HUES6 (cell line): Measurements from ENCODE around the gene STMN3.

Experiments
- H3K27ac ChIP-seq: 2 replicates; pipeline ENCODE4 v1.7.0; 2013; ENCODE audit warnings: low read depth, mild to moderate bottlenecking, low read length, inconsistent platforms
- H3K27me3 ChIP-seq: 2 replicates; pipeline ENCODE4 v1.6.1; 2013; ENCODE audit warnings: low read length; ENCODE audit not compliant: control insufficient read depth, insufficient read depth
- H3K36me3 ChIP-seq: 2 replicates; pipeline ENCODE4 v1.6.1; 2013; ENCODE audit warnings: low read length; ENCODE audit not compliant: control insufficient read depth, insufficient read depth
- H3K4me1 ChIP-seq: 2 replicates; pipeline ENCODE4 v1.6.1; 2013; ENCODE audit warnings: low read length; ENCODE audit not compliant: control insufficient read depth, insufficient read depth
- H3K4me3 ChIP-seq: 2 replicates; pipeline ENCODE4 v1.5.1; 2013; ENCODE audit warnings: low read depth, low read length
- H3K9ac ChIP-seq: one replicate; pipeline ENCODE4 v1.6.1; 2013; ENCODE audit warnings: mild to moderate bottlenecking, low read length
- H3K9me3 ChIP-seq: 2 replicates; pipeline ENCODE4 v1.6.1; 2013; ENCODE audit warnings: low read depth, low read length; ENCODE audit not compliant: control insufficient read depth, insufficient read depth

The STMN3 gene

GRCh38 chr20:63690003-63690897 lies 37.0 kb upstream of the STMN3 start:
- Histone ChIP-seq H3K9ac (no peak overlapping the region), H3K4me1 (no peaks in the 10 kb centered on the region), H3K9me3 (no peaks in the 10 kb centered on the region), H3K4me3 (no peak overlapping the region), H3K27me3 (no peaks in the 10 kb centered on the region), H3K27ac (no peak overlapping the region), H3K36me3 (peaks cover 10% of the 10 kb centered on the region)

- H3K27ac ChIP-seq: no peak overlapping the region
- H3K27me3 ChIP-seq: no peaks in the 10 kb centered on the region
- H3K4me1 ChIP-seq: no peaks in the 10 kb centered on the region
- no peaks in the 10 kb centered on the region for H3K9me3 ChIP-seq
- no peak overlapping the region for H3K9ac ChIP-seq
- H3K4me3 ChIP-seq: no peak overlapping the region
- peaks cover 8% of the 10 kb centered on the region for H3K36me3 ChIP-seq
These were observed 36.1 kb upstream of the STMN3 start for GRCh38 chr20:63689046-63690002.

GRCh38 chr20:63688228-63689045 lies 35.2 kb upstream of the STMN3 start:
- Histone ChIP-seq H3K9ac (no peak overlapping the region), H3K27ac (no peak overlapping the region; the same call in 1 of the 2 replicates), H3K36me3 (peaks cover 6% of the 10 kb centered on the region), H3K4me1 (no peaks in the 10 kb centered on the region), H3K27me3 (no peaks in the 10 kb centered on the region), H3K9me3 (no peaks in the 10 kb centered on the region), H3K4me3 (no peak overlapping the region)

- no peaks in the 10 kb centered on the region; the same call in 1 of the 2 replicates for H3K4me1 ChIP-seq
- no peak overlapping the region for H3K27ac ChIP-seq
- no peak overlapping the region for H3K4me3 ChIP-seq
- no peak overlapping the region for H3K9ac ChIP-seq
- no peaks in the 10 kb centered on the region for H3K27me3 ChIP-seq
- H3K36me3 ChIP-seq: peaks cover 10% of the 10 kb centered on the region
- H3K9me3 ChIP-seq: no peaks in the 10 kb centered on the region
These were observed 34.4 kb upstream of the STMN3 start for GRCh38 chr20:63687419-63688178.

- peak overlapping the region; percentile 13 for H3K9ac ChIP-seq
These were observed 33.5 kb upstream of the STMN3 start for GRCh38 chr20:63686492-63687321.

GRCh38 chr20:63686094-63686491 lies 32.9 kb upstream of the STMN3 start:
- Histone ChIP-seq H3K9me3 (no peaks in the 10 kb centered on the region), H3K36me3 (peaks cover 16% of the 10 kb centered on the region), H3K27me3 (no peaks in the 10 kb centered on the region), H3K4me1 (no peaks in the 10 kb centered on the region; the same call in 1 of the 2 replicates), H3K4me3 (no peak overlapping the region), H3K27ac (no peak overlapping the region), H3K9ac (peak overlapping the region; percentile 30)

More at GRCh38 chr20:63686492-63687321, 33.5 kb upstream of the STMN3 start:
- Histone ChIP-seq H3K9me3 (no peaks in the 10 kb centered on the region), H3K36me3 (peaks cover 13% of the 10 kb centered on the region), H3K4me1 (no peaks in the 10 kb centered on the region; the same call in 1 of the 2 replicates), H3K27me3 (no peaks in the 10 kb centered on the region), H3K27ac (no peak overlapping the region), H3K4me3 (no peak overlapping the region)

- H3K36me3 ChIP-seq: peaks cover 18% of the 10 kb centered on the region
- H3K27ac ChIP-seq: no peak overlapping the region
- H3K4me1 ChIP-seq: no peaks in the 10 kb centered on the region; the same call in 1 of the 2 replicates
- H3K9me3 ChIP-seq: no peaks in the 10 kb centered on the region
- peak overlapping the region; percentile 30 for H3K9ac ChIP-seq
- H3K27me3 ChIP-seq: no peaks in the 10 kb centered on the region
- no peak overlapping the region for H3K4me3 ChIP-seq
These were observed 32.2 kb upstream of the STMN3 start for GRCh38 chr20:63685269-63686026.

GRCh38 chr20:63682384-63683139 lies 29.3 kb upstream of the STMN3 start:
- H3K4me1 ChIP-seq: no peaks in the 10 kb centered on the region; the same call in 1 of the 2 replicates

More at GRCh38 chr20:63682384-63683139, 29.3 kb upstream of the STMN3 start:
- Histone ChIP-seq H3K36me3 (peaks cover 32% of the 10 kb centered on the region), H3K27ac (peak overlapping the region; percentile 18; the same call in 1 of the 2 replicates), H3K27me3 (no peaks in the 10 kb centered on the region), H3K9ac (no peak overlapping the region), H3K4me3 (no peak overlapping the region), H3K9me3 (no peaks in the 10 kb centered on the region)
